GM03348 (cell line): ENCODE measurements around the gene PINLYP.

Source experiments
- DNase-seq: peaks from one replicate; pipeline ENCODE4 v3.0.0; 2012; ENCODE audit warnings: low spot score

Gene PINLYP

GRCh38 chr19:43548706-43549105, 26.9 kb upstream of the PINLYP start:
- DNase-seq = no peak

- DNase-seq = no peak
Observed at GRCh38 chr19:43551399-43552197, 24.0 kb upstream of the PINLYP start.

- no peak for DNase-seq
Observed at GRCh38 chr19:43552198-43552450, 23.5 kb upstream of the PINLYP start.

GRCh38 chr19:43552616-43553015, 23.0 kb upstream of the PINLYP start:
- DNase-seq = no peak

- no peak for DNase-seq
Observed at GRCh38 chr19:43553656-43554055, 21.9 kb upstream of the PINLYP start.

- no peak for DNase-seq
Observed at GRCh38 chr19:43554317-43554895, 21.2 kb upstream of the PINLYP start.

GRCh38 chr19:43555185-43555770, 20.3 kb upstream of the PINLYP start:
- peak; percentile 83 for DNase-seq

- no peak for DNase-seq
Observed at GRCh38 chr19:43560687-43561086, 14.9 kb upstream of the PINLYP start.

GRCh38 chr19:43561139-43561970, 14.2 kb upstream of the PINLYP start:
- no peak for DNase-seq

GRCh38 chr19:43562226-43562697, 13.3 kb upstream of the PINLYP start:
- DNase-seq = no peak

- DNase-seq = peak; percentile 82
Observed at GRCh38 chr19:43562698-43563241, 12.8 kb upstream of the PINLYP start.

- DNase-seq = no peak
Observed at GRCh38 chr19:43563816-43564457, 11.7 kb upstream of the PINLYP start.

- DNase-seq = no peak
Observed at GRCh38 chr19:43564800-43565199, 10.8 kb upstream of the PINLYP start.

GRCh38 chr19:43569657-43570056, 5.9 kb upstream of the PINLYP start:
- no peak for DNase-seq

GRCh38 chr19:43570174-43570791, 5.3 kb upstream of the PINLYP start:
- no peak for DNase-seq

- no peak for DNase-seq
Observed at GRCh38 chr19:43572171-43572588, 3.4 kb upstream of the PINLYP start.

GRCh38 chr19:43574424-43575155, 1.0 kb upstream of the PINLYP start:
- DNase-seq = peak; percentile 16

GRCh38 chr19:43575955-43576878, 616 bp downstream of the PINLYP start:
- no peak for DNase-seq

GRCh38 chr19:43578787-43579186, 3.2 kb downstream of the PINLYP start:
- no peak for DNase-seq

- DNase-seq = no peak
Observed at GRCh38 chr19:43581467-43581866, 5.9 kb downstream of the PINLYP start.
